ENCODE results near the gene SLC1A4. TPM values are rescaled to one million over a fixed set of nuclear protein-coding genes. Genes with fewer than 3 reads are reported as not detected.

SLC1A4 gene
- total RNA-seq, 4 donors from 2014 or later, result 5.9 to 18.7 (median 9.1) TPM

DNA sequence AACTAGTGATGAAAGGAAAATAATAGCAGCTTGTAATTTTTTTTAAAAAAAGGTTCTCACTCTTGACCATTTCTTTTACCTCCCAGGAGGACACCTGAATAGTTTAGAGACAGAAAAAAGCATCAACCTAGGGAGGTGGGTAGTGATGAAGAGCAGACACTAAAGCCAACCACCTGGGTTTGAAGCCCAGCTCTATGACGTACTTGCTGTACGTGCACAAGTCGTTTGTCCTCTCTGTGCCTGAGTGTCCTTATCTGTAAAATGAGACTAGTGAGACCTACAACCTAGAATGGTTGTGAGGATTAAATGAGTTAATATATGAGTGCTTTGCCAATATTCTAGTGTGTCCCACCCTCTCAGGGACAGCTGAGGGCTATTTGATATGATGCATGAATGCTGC lies 5.8 kb downstream of the SLC1A4 start:
- Histone ChIP-seq H3K27ac (no peak overlapping the region), H3K4me3 (no peak overlapping the region), H3K9me3 (no peaks in the 10 kb centered on the region), H3K36me3 (no peaks in the 10 kb centered on the region), H3K4me1 (peaks cover 6 to 23% (median 15%) of the 10 kb centered on the region in 4 donors), H3K27me3 (no peaks in the 10 kb centered on the region)
- no peak for DNase-seq
- TF ChIP-seq, protein P1, sequence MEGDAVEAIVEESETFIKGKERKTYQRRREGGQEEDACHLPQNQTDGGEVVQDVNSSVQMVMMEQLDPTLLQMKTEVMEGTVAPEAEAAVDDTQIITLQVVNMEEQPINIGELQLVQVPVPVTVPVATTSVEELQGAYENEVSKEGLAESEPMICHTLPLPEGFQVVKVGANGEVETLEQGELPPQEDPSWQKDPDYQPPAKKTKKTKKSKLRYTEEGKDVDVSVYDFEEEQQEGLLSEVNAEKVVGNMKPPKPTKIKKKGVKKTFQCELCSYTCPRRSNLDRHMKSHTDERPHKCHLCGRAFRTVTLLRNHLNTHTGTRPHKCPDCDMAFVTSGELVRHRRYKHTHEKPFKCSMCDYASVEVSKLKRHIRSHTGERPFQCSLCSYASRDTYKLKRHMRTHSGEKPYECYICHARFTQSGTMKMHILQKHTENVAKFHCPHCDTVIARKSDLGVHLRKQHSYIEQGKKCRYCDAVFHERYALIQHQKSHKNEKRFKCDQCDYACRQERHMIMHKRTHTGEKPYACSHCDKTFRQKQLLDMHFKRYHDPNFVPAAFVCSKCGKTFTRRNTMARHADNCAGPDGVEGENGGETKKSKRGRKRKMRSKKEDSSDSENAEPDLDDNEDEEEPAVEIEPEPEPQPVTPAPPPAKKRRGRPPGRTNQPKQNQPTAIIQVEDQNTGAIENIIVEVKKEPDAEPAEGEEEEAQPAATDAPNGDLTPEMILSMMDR (IDR thresholded peaks at IDR 0.05), result no peak
- TF ChIP-seq POLR2A (IDR thresholded peaks at IDR 0.05) (no peak), POLR2AphosphoS5 (IDR thresholded peaks at IDR 0.05) (no peak), EP300 (IDR thresholded peaks at IDR 0.05; ENCODE audit: low read depth) (no peak)
- intact Hi-C loops (cut with DNase I; ENCODE audit: low total_unique reads) (loop anchor here (10.0 kb wide), 1 partner anchor 60 kb away; the partner anchor contains the start of gene CEP68), in situ Hi-C loops (cut with MboI; ENCODE audit: low pct_ligation_motif_present in 1 of 4, low pct_unique_long_range_greater_than_20kb in 1 of 4, low sequenced_read_pairs in 3 of 4) (no loop called here)
- WGBS, 2 donors (ENCODE audit: low coverage in 1 of 2), result 100% methylated on average over 1 to 3 of the region's 3 CpGs

DNA sequence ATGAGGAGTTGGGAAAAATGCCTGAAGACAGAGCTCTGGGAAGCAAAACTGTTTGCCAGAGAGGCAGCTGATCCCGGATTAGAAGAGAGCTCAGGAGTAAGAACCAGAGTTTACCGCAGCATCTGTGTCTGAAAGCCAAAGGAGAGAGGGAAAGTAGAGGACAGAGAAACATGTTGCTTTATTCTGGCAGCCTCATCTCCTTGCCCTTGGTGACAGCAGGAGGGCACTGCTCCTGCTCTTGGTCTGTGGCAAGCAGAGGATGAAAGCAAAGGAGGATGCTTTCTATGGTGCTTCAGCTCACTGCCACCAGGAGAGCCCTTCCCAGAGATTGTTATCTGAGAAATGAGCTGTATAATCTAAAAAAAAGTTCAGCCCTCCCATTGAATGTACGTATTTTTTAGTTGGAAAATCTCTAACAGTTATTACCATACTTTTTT lies 7.7 kb downstream of the SLC1A4 start:
- 82 to 85% methylated on average over 1 to 3 of the region's 3 CpGs for WGBS, 2 donors (ENCODE audit: low coverage in 1 of 2)
- intact Hi-C loops (cut with DNase I; ENCODE audit: low total_unique reads), result loop anchor here (10.0 kb wide), 1 partner anchor 58 kb away; the partner anchor contains the start of gene CEP68
- in situ Hi-C loops (cut with MboI; ENCODE audit: low pct_ligation_motif_present in 1 of 4, low pct_unique_long_range_greater_than_20kb in 1 of 4, low sequenced_read_pairs in 3 of 4), result no loop called here
- Histone ChIP-seq H3K4me3 (no peak overlapping the region), H3K27me3 (no peaks in the 10 kb centered on the region), H3K36me3 (no peaks in the 10 kb centered on the region), H3K9me3 (no peaks in the 10 kb centered on the region), H3K27ac (no peak overlapping the region), H3K4me1 (peaks cover 0 to 14% (median 5%) of the 10 kb centered on the region in 4 donors)
- TF ChIP-seq, protein P1 (IDR thresholded peaks at IDR 0.05), result no peak
- TF ChIP-seq POLR2AphosphoS5 (IDR thresholded peaks at IDR 0.05) (no peak), EP300 (IDR thresholded peaks at IDR 0.05; ENCODE audit: low read depth) (no peak), POLR2A (IDR thresholded peaks at IDR 0.05) (no peak)
- DNase-seq, result no peak

DNA sequence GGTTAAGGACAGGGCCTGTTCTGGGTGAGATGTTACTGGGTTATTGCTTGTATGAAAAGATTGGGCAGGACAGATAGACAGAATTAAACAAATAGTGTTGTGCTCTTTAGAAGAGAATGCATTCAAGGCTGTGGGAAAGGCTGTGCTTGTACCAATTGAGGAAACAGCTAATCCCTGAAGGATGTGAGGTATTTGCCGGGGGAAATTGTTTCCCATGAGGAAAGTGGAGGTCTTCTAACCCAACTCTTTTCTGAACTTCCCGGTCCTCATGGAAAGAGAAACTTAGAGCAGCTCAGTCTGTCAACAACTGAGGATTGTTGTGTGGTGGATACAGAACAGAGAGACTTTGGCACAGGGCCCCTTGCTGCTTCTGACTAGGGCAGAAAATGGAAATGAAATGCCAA lies 9.5 kb downstream of the SLC1A4 start:
- Histone ChIP-seq H3K4me1 (peaks cover 0 to 10% (median 5%) of the 10 kb centered on the region in 4 donors), H3K27me3 (no peaks in the 10 kb centered on the region), H3K4me3 (no peak overlapping the region), H3K27ac (peak overlapping the region in 3 of 4 donors; percentile 19 to 43 (median 25)), H3K9me3 (no peaks in the 10 kb centered on the region), H3K36me3 (no peaks in the 10 kb centered on the region)
- 63 to 66% methylated on average over 2 of the region's 2 CpGs for WGBS, 2 donors (ENCODE audit: low coverage in 1 of 2)
- DNase-seq, result no peak
- intact Hi-C loops (cut with DNase I; ENCODE audit: low total_unique reads), result loop anchor here (10.0 kb wide), 1 partner anchor 56 kb away; the partner anchor contains the start of gene CEP68
- in situ Hi-C loops (cut with MboI; ENCODE audit: low pct_ligation_motif_present in 1 of 4, low pct_unique_long_range_greater_than_20kb in 1 of 4, low sequenced_read_pairs in 3 of 4), result no loop called here
- no peak for TF ChIP-seq POLR2A (IDR thresholded peaks at IDR 0.05)
- TF ChIP-seq, protein P1 (IDR thresholded peaks at IDR 0.05), result no peak
- no peak for TF ChIP-seq POLR2AphosphoS5 (IDR thresholded peaks at IDR 0.05)
- no peak for TF ChIP-seq EP300 (IDR thresholded peaks at IDR 0.05; ENCODE audit: low read depth)

DNA sequence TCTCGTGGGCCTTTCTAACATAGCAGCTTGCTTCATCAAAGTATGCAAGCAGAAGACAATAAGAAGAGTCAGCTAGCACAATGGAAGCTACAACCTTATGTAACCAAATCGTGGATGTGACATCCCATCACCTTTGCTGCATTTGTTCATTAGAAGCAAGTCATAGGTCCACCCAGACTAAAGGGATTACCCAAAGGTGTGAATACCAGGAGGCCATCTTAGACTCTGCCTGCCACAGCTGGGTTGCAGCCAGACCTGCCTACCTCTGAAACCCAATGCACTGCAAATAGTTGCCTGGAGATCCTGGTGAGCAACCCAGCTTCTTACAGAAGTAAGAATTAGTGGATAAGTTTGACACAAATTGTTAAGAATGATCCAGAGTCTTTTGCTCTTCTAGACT lies 10.6 kb downstream of the SLC1A4 start:
- intact Hi-C loops (cut with DNase I; ENCODE audit: low total_unique reads), result loop anchor here (10.0 kb wide), 1 partner anchor 55 kb away; the partner anchor contains the start of gene CEP68

More for the DNA sequence above, 10.6 kb downstream of the SLC1A4 start:
- Histone ChIP-seq H3K27ac (no peak overlapping the region), H3K27me3 (no peaks in the 10 kb centered on the region), H3K4me3 (no peak overlapping the region), H3K36me3 (no peaks in the 10 kb centered on the region), H3K4me1 (peaks cover 0 to 10% (median 5%) of the 10 kb centered on the region in 4 donors), H3K9me3 (no peaks in the 10 kb centered on the region)
- DNase-seq, result no peak
- WGBS, 2 donors (ENCODE audit: low coverage in 1 of 2), result 90% methylated on average over 2 of the region's 2 CpGs; no CpG with 5 or more reads in 1 of the 2 donors
- in situ Hi-C loops (cut with MboI; ENCODE audit: low pct_ligation_motif_present in 1 of 4, low pct_unique_long_range_greater_than_20kb in 1 of 4, low sequenced_read_pairs in 3 of 4), result no loop called here
- TF ChIP-seq EP300 (IDR thresholded peaks at IDR 0.05; ENCODE audit: low read depth) (no peak), POLR2AphosphoS5 (IDR thresholded peaks at IDR 0.05) (no peak), POLR2A (IDR thresholded peaks at IDR 0.05) (no peak)
- TF ChIP-seq, protein P1 (IDR thresholded peaks at IDR 0.05), result no peak

Data from transverse colon (tissue), 4 donors.